GM20431 (cell line): ENCODE data around the gene CNOT2.

Source experiments
- in situ Hi-C: fragments of 300-500 bp; cut with MseI, MboI; formaldehyde crosslinking; loops from one replicate; pipeline ENCODE4 v1.15.0; 2020; ENCODE audit warnings: low sequenced_read_pairs; ENCODE audit not compliant: unreplicated experiment

Gene CNOT2

DNA sequence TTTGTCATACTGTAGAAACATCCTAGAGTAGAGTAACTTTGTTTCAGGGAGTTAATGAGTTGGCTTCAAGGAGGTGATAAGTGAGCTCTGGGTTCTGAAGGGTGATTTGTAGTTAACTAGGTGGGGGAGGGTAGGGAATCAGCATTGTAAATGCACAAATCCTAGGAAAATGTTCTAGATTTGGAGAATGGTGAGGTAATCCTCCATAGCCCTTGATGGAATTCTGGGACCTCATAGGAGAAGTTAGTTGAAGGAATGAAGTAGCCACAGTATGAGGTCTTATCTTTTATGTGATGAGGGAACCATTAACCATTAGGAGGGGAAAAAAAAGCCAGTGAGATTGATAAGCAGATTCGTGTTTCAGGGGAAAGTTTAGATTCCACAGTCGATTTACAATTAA, 8.0 kb downstream of the CNOT2 start:
- in situ Hi-C loops = no loop called here

- in situ Hi-C loops = no loop called here
These were observed 8.4 kb downstream of the CNOT2 start for GRCh38 chr12:70251661-70252060.

DNA sequence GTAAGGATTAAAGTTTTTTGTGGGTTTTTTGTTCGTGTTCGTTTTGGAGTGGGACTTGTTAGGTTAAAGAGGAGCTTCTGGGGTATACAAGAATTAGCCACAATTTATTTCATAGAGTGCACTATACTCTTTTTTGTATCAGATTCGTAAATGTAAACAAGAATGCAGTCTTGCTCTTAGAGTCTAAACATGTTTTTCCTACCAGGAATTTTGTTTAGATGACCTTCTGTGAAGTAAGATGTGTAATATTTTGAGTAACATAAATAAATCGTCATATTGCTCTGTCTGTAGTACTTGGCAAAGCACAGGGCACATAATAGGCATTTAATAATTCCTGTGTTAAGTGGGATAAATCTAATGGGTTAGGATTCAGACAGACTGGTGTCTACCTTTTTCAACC, 9.6 kb downstream of the CNOT2 start:
- in situ Hi-C loops = no loop called here

DNA sequence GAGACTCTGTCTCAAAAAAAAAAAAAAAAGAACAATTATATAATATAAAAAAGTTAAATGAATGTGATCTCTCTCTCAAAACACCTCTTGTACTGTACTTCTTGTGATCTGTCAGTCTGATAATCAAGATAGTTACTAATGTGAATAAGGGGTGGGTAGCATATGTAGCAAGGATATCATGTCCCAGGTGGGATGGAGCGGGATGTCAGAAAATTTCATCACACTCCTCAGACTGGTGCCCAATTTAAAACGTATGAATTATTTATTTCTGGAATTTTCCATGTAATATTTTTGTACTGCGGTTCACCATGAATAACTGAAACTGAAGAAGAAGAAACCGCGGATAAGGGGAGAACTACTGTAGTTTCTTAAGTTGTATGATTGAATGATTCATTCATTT, 11.0 kb downstream of the CNOT2 start:
- in situ Hi-C loops = no loop called here

- in situ Hi-C loops = no loop called here
These were observed 11.6 kb downstream of the CNOT2 start for GRCh38 chr12:70254846-70255245.

- in situ Hi-C loops = no loop called here
These were observed 12.1 kb downstream of the CNOT2 start for GRCh38 chr12:70255311-70255710.

GRCh38 chr12:70258605-70259403, 15.6 kb downstream of the CNOT2 start:
- in situ Hi-C loops = no loop called here

GRCh38 chr12:70260646-70261045, 17.4 kb downstream of the CNOT2 start:
- in situ Hi-C loops = no loop called here

GRCh38 chr12:70264067-70264867, 21.0 kb downstream of the CNOT2 start:
- in situ Hi-C loops = no loop called here

- in situ Hi-C loops = no loop called here
These were observed 21.9 kb downstream of the CNOT2 start for GRCh38 chr12:70265132-70265531.

- in situ Hi-C loops = no loop called here
These were observed 24.3 kb downstream of the CNOT2 start for GRCh38 chr12:70267550-70267949.

- in situ Hi-C loops = no loop called here
These were observed 25.7 kb downstream of the CNOT2 start for GRCh38 chr12:70268972-70269371.

GRCh38 chr12:70270108-70270507, 26.9 kb downstream of the CNOT2 start:
- in situ Hi-C loops = no loop called here

DNA sequence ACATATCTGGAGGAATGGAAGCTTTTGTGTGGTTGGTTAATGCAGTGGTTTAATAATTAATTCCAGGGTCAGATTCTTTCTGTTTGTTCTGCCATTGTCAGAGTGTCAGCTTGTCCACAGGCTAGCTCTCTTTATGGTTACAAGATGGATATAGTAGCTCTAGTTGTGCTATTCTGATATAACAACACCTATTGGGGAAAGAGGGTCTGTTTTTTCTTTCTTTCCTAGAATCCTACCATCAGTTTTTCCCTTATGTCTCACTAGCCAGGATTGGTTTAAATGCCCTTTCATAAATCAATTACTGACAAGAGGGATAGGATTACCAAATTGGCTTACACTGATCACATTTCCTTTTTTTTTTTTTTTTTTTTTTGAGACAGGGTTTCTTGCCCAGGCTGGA, 27.8 kb downstream of the CNOT2 start:
- in situ Hi-C loops = no loop called here

- in situ Hi-C loops = no loop called here
These were observed 29.3 kb downstream of the CNOT2 start for GRCh38 chr12:70272510-70272909.

DNA sequence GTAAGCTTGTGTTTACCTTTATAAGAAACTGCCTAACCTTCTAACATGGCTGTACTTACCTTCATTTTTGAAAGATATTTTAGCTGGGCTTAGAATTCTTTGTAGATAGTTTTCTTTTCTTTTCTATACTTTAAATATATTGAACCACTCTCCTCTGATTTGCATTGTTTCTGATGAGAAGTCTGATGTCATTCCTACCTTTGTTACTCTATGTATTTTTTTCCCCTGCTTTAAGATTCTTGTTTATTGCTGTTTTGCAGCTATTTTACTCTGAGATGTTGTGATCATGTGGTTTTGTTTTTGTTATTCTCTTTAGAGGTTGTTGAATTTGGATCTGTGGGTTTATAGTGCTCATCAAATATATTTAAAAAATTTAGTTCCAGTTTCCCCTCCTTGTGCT, 31.8 kb downstream of the CNOT2 start:
- in situ Hi-C loops = no loop called here

- in situ Hi-C loops = no loop called here
These were observed 34.7 kb downstream of the CNOT2 start for GRCh38 chr12:70277973-70278372.

GRCh38 chr12:70278945-70279344, 35.7 kb downstream of the CNOT2 start:
- in situ Hi-C loops = no loop called here

- in situ Hi-C loops = no loop called here
These were observed 40.0 kb downstream of the CNOT2 start for GRCh38 chr12:70283232-70283631.

DNA sequence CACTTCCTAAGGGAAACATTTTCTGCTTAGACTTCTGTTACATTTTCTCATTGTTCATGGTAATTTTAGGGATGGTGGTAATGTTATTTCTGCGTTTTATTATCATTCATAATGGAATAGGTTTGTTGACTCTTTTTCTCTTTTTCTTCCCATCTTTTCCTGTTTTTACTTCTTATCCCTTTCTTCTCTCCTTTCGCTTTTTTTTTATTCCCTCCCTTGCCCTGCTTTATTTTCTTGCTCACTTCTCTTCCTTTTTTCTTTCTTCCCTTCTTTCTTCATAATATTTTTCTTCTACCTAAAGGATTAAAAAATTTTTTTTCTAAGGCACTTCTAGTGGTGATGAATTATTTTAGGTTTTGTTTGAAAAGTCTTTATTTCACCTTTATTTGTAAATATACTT, 45.6 kb downstream of the CNOT2 start:
- in situ Hi-C loops = no loop called here

GRCh38 chr12:70290116-70290515, 46.9 kb downstream of the CNOT2 start:
- in situ Hi-C loops = no loop called here
